HG03442 (cell line): ENCODE measurements around the gene CRB3.
A peak's percentile ranks its signal among the peaks of the same experiment; 100 is the strongest.

Source experiments
- ATAC-seq: cut with Tn5 transposase; IDR thresholded peaks from one replicate; pipeline ENCODE4 v1.9.1; 2021; ENCODE audit warnings: mild to moderate bottlenecking, moderate library complexity; ENCODE audit not compliant: unreplicated experiment

Gene CRB3

DNA sequence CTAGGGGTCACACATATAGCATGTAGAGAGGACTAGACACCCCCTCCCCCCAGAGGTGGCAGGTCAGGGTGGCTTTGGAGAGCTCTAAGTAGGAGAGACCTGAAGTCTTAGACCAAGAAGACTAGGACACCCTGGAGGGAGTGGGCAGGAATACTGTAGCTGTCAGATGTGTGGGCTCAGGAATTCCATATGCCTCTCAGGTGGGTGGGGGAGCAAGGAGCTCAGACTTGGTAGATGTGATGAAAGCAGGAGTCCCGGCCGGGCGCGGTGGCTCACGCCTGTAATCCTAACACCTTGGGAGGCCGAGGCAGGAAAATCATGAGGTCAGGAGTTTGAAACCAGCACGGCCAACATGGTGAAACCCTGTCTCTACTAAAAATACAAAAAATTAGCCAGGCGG lies 1.6 kb downstream of the CRB3 start:
- no peak for ATAC-seq

GRCh38 chr19:6466526-6467248 lies 2.6 kb downstream of the CRB3 start:
- ATAC-seq = no peak

DNA sequence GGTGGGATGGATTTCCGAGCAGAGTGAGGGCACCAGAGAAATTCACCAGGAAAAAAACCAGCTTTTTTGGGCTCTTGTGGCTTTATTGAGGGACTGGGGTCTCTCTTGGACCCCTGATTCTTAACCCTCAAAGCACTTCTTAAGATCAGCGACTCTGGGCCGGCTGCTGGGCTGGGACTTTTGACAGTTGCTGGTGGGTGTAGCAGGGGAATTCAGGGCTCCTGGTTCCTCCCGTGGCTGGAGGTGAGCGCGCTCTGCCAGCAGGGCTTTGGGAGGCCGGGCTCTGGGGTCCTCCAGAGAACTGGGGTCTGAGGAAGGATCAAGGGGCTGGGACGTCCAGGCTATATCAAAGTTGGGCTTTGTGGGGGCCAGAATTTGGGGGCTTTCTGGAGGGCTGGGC lies 3.3 kb downstream of the CRB3 start:
- no peak for ATAC-seq

GRCh38 chr19:6470173-6470572 lies 6.1 kb downstream of the CRB3 start:
- no peak for ATAC-seq

GRCh38 chr19:6471076-6471475 lies 7.0 kb downstream of the CRB3 start:
- no peak for ATAC-seq

DNA sequence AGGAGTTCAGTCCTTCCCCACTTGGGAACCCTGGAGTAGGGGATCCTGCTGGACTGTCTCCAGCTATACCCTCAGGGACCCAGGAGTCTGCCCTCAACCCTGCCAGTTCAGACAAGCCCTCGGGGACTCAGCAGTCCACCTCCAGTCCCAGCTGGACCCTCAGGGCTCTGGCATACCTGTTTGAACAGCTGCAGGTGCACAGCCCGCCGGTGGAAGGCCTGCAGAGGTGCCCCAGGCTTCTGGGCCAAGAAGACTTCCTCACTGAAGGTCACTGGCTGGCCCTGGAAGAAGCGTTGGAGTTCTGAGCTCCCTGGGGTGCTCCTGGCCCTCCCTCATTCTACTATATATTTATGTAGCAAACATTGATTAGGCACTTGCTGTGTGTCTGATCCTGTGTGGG lies 8.6 kb downstream of the CRB3 start:
- no peak for ATAC-seq

- ATAC-seq = no peak
Observed at GRCh38 chr19:6473647-6474046, 9.6 kb downstream of the CRB3 start.

- no peak for ATAC-seq
Observed at GRCh38 chr19:6475321-6476108, 11.4 kb downstream of the CRB3 start.

DNA sequence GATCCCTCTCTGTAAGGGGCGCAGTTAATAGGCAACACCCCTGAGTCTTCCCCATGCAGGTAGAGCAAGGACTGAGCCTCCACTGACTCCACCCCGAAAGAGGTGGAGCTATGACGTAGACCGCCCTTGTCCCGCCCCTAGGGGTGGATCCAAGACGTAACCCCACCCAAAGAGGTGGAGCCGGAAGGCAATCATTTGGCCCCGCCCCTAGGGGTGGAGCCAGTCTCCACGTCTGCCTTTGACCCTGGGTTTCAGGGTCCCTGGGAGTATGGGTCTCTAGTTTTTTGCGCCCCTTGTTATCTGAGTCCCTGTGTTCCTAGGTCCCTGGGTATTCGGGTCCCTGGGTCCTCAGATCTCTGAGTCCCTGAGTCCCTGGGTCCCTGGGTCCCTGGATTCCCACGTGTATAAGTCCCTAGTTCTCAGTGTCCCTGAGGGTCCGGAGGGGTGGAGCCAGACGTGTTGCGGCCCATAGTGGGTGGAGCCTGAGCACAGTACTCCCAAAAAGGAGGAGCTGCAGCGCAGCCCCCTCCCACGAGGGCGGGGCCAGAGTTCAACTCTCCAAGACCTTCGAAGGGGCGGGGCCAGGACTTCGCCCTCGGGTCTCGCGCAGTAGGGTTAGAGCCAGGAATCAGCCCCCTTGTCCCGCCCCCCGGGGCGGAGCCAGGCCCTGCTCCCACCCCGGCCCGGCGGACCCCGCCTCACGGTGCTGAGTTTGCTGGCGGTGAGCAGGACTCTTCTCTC lies 12.3 kb downstream of the CRB3 start:
- no peak for ATAC-seq

DNA sequence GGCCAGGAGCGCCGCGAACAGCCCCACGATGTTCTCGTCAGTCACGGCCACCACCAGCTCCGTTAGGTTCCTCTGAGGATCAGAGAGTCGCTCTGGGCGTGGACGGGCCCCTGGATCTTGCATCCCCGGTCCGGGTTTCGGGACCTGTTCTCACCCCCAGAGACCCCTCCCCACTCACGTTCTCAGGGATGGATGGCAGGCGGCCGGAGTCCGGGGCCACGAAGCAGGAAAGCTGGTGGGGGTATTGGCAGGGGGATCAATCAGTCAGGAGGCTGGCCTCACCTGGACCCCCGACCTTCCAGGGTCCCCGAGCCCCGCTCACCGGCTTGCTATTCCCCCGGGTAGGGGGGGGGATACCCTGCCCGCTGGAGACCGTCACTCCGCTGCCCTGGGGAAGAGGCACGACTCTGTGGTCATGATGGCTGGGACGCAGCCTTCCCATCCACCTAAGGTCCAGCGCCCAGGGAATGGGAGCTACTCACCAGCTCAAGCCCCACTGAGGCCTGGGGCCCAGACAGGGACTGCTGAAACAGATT lies 12.9 kb downstream of the CRB3 start:
- ATAC-seq = no peak

- no peak for ATAC-seq
Observed at GRCh38 chr19:6478815-6479214, 14.7 kb downstream of the CRB3 start.

- no peak for ATAC-seq
Observed at GRCh38 chr19:6479836-6480398, 15.8 kb downstream of the CRB3 start.

DNA sequence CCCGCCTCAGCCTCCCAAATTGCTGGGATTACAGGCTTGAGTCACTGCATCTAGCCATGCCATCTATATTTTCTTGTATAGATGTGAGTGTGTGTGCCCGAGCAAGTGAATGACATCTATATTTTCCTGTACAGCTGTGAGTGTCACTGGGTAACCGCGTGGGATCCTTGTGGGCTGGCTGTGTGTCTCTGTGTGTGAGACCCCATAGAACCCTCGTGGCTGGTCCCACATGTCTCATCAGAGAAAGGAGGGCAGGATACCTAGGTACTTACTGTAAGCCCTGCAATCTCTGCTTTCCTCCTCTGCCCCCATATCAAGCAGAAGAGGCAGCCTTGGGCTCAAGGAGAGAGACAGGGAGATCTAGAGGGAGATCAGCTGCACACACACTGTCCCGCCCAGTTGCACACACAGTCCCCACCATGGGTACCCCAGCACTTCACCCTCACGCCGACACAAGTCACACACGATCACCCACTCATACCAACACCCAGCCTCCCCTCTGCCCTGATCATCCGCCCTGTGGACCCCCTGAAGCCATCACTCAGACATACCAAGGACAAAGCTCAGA lies 16.9 kb downstream of the CRB3 start:
- ATAC-seq = no peak

DNA sequence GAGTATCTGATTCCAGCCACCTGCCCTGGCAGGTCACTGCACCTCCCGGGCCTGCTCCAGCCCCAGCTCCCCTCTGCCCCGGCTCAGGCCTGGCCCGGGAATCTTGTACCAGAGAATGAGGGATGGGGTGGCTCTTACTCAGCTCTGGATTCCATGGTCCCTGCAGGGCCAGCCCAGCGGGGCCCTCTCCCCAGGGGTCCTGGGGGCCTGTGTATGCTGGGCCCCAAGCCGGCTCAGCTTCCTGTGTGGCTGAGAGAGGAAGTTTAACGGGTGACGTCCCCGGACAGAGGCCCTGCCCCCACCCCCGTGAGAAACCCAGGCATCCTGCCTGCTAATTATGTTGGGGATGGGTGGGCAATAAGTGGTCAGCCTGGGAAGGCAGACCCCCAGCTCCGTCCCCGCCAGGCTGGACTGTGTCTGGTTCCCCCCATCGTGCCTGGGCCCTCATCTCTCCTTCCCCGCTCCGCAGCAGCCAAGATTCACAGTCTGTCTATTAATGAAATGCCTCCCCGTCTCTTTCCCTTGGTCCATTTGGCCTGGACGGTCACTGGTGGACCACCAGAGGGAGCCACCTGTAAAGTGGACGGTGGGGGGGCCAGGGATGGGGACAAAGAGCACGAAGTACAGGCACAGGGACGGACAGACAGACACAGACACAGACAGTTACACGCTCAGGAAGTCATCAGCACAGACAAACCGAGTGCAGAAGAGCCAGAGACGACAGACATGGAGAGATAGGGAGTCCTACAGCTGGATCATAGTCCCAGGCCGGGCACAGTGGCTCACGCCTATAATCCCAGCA lies 17.7 kb downstream of the CRB3 start, which contains the start of gene DENND1C:
Gene DENND1C (minus strand): TSS at position 247 of the 802 bp plus-strand sequence. CDS start 92 bp downstream, at position 155.
- peak; percentile 54 for ATAC-seq

DNA sequence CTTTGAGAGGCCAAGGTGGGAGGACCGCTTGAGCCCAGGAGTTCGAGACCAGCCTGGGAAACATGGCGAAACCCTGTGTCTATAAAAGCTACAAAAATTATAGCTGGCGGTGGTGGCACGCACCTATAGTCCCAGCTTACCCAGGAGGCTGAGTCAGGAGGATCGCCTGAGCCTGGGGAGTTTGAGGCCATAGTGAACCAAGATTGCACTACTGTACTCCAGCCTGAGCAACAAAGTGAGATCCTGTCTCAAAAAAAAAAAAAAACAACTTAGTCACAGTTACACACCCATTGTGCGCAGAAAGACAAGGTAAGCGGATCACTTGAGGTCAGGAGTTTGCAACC lies 18.2 kb downstream of the CRB3 start:
- no peak for ATAC-seq

GRCh38 chr19:6483235-6483634 lies 19.2 kb downstream of the CRB3 start:
- ATAC-seq = no peak

DNA sequence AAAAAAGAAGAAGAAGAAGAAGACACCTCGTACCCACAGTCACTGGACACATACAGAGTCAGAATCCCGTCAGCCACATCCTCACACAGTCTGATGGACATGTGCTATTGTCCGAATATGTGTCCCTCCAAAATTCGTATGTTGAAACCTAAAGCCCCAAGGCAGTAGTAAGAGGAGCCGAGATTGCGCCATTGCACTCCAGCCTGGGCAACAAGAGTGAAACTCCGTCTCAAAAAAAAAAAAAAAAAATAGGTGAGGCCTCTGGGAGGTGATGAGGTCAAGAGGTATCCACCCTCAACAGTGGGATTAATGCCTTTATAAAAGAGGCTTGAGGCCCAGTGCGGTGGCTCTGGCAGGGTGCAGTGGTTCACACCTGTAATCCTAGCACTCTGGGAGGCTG lies 20.2 kb downstream of the CRB3 start:
- ATAC-seq = no peak

GRCh38 chr19:6484831-6485230 lies 20.8 kb downstream of the CRB3 start:
- no peak for ATAC-seq

DNA sequence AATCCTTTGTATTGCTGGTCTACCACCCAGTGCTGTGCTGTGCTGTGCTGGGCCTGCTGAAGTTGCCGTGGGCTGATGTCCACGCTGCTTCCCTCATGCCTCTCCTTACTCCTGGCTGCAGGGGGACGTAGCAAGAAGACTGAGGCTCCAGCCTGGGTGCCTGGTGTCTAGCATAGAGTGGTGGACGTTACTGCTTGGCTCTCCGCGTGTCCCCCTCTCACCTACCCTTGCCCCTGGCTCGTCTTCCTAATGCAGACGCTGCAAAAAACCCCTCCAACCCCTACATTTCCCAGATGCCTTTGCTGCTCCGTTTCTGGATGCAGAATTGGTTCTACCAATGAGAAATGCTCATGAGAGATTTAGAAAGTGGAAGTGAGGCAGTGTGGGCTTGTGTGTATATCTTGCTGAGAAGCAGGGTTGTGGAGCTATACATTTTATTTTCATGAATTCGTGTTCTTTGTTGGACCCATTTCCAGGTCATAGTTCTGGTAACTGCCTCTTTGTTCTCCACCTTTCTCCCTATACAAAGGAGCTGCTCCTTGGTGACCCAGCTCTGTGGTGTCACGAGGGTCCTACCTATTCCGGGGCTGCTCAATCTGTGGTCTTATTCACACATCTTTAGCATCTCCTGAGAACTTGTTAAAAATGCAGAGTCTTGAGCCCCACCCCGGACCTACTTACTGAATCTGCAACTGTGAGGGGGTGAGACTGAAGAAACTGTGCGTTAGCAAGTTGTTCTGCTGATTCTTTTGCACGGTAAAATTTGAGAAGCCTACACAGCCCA lies 25.4 kb downstream of the CRB3 start:
- ATAC-seq = no peak
